HG02943 (cell line): ENCODE results near the gene KRTAP5-3.

Source experiments
- ATAC-seq: cut with Tn5 transposase; IDR thresholded peaks from one replicate; pipeline ENCODE4 v1.9.1; 2021; ENCODE audit warnings: mild to moderate bottlenecking, low read depth, moderate library complexity; ENCODE audit not compliant: unreplicated experiment

KRTAP5-3 gene

DNA sequence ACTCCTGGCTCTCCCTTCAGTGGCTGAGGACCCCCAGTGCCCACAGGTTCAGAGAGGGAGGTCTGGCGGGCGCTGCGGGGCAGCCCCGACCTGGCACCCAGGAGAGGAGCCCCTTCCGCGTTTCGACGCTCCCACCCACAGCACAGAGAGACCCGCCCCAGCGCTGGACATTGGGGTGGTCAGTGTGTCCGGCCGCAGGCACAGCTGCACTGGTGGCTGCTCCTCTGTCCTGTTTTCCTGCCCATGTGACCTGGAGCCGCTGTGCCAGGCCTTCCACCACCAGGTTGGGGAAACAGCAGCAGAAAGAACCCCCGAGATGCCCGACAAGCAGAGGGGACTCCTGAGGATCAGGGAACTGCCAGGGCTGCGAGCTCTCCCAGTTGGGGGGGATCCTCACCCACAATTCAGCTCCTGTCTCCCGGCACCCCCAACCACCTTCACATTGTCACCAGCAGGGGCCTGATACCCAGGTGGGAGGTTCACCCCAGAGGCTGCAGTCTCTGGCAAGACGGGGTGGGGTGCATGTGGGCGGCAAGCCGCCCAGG lies 35.0 kb upstream of the KRTAP5-3 start:
- no peak for ATAC-seq

DNA sequence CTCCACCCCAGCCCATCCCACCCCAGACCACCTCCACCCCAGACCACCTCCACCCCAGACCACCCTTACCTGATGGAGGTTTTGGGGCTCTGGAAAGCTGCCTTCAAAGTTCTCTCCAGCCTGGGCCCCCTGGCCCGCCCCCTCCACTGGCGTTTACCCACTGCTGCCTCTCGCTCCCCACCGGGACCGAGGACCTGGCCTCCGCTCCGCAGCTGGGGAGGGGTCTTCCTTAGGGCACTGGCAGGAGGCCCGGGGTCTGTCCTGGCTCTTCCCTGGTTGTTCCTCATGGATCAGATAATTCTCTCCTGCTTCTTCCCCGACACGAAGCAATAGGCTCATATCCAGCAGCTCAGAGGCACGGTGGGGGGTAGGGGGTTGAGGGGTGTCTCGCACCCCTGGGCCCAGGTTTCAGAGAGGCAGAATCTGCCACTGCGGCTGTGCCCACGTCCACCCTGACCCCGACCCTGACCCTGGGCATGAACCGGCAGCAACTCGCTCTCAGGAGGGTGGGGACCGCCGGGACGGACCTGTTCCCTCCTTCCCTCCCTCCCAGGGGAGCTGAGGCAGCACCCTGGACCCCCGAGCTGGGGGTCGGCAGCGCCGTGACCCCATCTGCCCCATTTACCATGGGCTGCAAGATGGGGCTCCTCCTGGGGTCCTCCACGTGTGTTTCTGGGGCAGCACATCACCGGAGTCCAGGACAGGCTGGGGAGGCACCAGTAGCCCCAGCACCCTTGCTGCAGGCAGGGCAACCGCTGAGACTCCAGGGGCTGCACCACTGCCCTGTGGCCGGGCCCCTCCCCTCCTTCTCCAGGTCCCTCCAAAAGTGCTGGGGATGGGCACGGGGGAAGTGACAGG lies 34.3 kb upstream of the KRTAP5-3 start:
- ATAC-seq: no peak

DNA sequence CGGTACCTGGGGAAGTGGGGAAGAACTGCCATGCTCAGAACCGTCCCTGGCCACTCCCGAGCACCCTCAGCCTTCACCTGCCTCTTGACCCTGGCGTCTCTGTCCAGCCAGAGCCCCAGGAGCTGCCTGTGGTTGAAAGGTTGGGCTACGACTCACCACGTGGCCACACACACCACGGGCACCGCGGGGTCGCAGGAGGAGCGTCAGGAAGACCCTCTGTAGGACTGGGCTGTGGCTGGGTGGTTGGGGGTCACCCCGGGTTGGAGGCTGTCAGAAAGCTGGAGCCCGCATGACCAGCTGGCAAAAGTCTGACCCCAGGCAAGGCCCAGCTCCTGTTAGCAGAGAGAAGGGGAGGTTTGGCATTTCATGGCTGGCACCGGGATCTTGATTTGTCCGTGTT lies 32.8 kb upstream of the KRTAP5-3 start:
- no peak for ATAC-seq

DNA sequence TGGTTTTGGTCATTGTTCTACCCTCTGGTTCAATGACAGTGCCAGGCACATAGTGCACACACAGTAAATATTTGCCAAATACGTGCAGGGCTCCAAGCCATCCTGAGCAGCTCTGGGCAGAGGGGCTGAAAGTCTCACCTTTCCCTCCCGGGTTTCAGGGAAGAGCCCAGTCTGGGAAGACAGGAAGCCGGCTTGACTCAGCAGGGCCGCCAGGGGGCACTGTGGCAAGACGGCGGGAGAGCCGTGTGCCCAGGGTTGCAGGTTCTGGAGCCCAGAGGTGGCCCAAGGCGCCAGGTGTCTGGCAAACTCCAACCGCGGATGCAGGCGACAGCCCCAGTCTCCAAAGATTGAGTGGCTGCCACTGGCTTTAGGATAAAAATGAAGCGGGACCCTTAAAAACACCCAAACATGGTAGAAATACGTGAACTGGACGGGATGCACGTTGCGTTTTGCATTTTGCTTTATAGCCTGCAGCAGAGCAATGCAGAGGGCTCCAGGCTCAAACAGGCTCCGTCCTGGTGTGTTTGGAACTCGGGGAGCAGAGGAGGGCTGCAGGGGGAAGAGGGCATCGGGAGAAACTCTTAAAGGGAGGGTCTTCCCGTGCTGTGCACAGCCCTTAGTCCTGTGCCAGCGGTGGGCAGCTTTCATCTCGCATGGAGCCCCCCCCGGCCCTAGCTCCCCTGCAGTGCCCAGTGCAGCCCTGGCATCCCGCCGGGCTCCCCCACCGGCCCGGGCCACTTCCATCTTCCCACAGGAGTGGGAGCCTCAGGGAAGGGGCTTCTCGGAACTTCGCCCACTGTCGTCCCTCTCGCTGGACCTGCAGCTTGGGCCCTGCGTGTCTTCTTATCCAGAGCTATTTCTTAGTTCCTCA lies 32.0 kb upstream of the KRTAP5-3 start:
- ATAC-seq: no peak

DNA sequence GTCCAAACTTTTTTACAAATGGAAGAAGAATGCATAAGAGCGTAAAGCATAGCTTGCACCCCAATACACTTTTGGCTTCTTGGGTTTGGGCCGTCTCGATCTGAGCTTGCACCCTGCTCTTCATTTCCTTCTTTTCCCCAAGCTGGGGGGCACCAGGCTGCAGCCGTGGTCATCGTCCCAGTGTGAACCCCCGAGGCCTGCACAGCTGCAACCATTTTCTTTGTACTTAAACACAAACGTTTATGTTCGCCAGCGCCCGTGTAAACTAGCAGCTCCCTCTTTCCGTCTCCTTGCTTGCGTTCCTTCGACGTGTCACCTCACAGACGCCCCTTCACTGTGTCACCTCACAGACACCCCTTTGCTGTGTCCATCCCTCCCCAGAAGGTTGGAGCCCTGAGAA lies 31.4 kb upstream of the KRTAP5-3 start:
- no peak for ATAC-seq

DNA sequence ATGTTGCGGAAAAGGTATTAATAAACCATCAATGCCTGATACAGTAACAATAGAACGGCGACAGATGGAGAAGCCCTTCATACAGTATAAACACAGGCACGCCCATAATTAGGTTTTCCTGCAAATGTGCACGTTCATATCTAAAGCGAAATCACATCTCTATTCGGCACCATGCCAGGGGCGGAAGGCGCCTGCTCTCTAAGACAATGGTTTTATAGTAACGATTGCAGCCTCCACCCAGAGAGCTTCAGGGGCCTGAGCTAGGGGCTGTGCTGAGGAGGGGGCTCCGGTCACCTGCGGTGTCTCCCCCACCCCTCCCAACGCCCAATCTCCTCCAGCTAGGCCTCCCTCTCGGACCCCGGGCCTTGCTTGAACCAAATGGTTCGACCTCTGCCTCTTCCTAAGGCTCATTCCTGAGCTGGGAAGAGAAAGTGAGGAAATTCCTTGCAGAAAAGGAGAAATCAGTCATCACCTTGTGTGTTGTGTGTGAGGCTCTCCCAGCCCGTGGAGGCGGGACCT lies 30.9 kb upstream of the KRTAP5-3 start:
- ATAC-seq: no peak

DNA sequence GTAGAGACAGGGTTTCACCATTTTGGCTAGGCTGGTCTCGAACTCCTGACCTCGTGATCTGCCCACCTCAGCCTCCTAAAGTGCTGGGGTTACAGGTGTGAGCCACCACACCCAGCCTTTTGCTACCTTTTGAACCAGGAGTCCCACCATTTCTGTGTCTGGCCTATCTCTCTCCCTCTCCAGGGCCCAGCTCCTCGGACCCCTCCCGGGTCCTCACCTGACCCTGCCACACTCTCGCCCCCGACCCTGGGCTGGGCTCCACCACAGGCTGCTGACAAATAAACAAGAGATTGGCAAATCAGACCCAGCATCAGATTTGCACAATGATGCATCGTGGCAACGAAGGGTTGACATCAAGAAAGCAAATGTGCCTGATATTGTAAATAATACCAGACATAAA lies 30.1 kb upstream of the KRTAP5-3 start:
- ATAC-seq: no peak

DNA sequence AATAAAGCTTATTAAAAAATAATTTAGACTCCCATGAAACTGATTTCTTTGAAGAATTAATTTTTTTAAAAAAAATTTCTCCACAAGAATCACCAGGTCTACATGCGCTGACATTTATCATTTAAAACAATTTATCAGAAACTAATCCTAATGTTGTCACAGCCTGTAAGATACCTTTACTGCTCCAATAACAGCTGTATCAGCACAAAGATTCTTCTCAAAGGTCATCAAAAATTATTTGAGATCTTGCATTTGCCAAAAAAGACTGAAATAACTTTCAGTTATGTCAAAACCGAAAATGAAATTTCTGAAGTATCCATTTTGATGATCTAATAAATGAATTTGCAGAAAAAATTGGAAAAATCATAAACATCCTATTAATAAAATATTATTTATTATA lies 29.4 kb upstream of the KRTAP5-3 start:
- ATAC-seq: no peak

DNA sequence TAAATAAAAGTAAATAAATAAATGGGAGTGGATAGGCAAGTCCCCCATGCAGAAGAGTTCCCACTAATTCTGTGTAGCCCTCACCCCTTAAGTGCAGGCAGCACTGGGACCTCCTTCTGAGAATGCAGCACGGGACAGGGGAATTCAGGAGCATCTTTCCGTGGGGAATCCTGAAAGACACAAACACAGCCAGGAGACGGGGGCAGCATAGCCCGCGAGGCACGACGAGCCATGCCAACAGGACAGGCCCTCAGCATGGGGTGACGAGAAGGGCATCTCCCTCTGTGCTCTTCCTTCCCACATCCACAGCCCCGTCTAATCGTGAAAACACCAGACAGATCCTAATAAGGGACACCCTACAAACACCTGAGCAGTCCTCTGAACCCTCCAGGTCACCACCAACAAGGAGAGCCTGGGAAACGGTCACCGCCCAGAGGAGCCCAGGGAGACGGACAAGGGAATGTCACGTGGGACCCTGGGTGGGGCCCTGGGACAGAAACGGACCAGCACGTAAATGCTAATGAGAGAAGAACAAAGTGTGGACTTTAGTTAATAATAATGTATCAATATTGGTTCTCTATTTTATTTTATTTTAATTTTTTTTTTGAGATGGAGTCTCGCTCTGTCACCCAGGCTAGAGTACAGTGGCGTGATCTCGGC lies 28.2 kb upstream of the KRTAP5-3 start:
- no peak for ATAC-seq

DNA sequence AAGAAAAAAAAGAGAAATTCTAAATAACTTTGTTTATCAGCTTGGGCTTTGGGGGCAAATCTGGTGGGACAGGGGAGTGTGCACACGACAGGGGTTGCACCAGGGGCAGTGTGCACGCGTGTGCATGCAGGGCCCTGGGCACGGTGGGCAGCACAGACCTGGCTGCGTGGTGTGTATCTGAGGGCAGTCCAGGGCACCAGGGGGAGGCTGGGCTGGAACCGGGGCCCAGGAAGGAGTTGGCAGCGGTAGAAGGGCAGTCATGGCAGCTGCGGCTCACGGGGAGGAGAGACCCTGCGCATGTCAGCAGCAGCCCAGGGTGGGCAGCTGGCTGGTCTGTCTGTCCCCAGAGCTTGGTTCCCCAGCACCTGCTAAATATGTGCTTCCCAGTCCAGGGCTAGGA lies 25.6 kb upstream of the KRTAP5-3 start:
- ATAC-seq: no peak

DNA sequence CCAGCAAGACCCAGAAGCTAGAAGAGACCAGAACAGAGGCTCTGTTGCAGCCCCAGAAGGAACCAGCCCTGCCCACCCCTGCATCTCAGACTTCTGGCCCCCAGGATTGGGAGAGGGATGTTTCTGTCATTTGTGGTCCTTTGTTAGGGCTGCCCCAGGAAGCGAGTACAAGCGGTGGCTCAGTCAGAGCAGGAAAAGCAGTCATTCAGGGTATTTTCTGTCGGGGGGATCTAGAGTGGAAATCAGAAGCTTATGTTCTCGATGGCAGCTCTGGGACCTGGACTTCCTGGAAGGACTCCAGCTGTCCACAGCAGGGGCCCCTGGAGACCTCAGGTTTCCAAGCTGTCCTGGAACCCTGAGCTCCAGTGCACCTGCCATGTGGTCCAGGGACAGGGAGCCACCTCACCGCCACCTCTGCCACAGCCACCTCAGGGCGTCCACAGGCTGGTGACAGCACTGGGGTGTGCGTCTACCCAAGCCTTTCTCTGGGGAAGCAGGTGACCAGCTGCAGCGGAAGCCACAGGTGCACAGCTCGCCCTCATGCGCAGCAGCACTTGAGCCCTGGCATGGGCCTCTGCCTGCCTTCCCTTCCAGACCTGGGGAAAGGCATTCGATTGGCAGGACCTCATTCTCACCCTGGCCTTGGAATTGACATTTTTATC lies 23.9 kb upstream of the KRTAP5-3 start:
- ATAC-seq: no peak

DNA sequence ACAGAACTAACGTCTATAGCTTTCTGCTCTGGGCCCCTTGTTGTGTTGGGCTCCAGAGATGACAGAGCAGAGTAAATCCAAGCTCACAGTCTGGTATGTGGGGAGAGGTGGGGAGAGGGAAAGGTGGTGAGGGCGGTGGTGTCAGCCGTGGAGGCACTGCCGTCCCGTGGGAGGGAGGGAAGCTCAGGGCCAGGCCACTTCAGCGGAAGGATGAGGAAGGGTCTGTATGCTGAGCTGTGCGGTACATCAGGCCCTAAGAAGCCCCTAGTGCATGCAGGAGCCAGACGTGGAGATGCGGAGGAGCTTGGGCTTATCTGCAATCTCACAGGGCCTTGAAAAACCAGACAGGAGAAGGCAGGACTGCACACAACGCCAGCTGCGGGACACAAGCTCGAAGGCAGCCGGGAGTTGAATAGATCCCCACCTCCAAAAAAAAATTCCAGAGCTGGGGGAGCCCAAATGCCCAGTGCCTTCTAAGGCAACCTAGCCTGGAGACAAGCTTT lies 22.9 kb upstream of the KRTAP5-3 start:
- no peak for ATAC-seq

DNA sequence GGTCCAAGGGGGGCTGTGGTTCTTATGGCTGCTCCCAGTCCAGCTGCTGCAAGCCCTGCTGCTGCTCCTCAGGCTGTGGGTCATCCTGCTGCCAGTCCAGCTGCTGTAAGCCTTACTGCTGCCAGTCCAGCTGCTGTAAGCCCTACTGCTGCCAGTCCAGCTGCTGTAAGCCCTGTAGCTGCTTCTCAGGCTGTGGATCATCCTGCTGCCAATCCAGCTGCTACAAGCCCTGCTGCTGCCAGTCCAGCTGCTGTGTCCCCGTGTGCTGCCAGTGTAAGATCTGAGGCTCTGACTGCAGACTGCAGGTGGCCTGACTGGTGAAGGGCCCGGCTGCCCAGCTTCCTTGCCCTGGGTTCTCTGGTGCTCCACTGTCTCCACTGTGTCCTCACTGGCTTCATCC lies 22.0 kb upstream of the KRTAP5-3 start:
- ATAC-seq: no peak

DNA sequence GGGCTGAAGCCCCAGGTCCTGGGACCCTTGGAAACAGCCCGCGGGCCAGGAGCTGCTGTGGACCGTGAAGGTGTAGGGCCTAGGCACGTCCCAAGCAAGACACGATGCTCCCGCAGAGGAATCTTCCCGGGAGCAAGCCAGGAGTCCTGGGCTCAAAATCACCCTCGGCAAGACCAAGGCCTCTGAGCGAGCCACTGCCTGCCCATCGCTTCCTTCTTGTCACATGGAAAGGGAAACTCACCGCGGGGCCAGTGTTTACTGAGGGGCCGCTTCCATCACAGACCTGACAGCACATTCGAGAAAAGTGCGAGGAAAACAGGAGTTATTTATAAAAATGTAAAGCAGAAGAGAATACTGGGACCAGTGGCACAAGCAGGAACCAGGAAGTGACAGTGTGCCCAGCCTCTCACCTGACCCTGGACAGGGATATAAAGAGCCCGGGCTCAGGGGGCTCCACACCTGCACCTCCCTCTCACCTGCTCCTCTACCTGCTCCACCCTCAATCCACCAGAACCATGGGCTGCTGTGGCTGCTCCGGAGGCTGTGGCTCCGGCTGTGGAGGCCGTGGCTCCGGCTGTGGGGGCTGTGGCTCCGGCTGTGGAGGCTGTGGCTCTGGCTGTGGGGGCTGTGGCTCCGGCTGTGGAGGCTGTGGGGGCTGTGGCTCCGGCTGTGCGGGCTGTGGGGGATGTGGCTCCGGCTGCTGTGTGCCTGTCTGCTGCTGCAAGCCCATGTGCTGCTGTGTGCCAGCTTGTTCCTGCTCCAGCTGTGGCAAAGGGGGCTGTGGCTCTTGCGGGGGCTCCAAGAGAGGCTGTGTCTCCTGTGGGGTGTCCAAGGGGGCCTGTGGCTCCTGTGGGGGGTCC lies 21.3 kb upstream of the KRTAP5-3 start, which contains the start of gene KRTAP5-5:
KRTAP5-5 (plus strand) TSS at position 450 of the 860 bp plus-strand sequence; CDS start at position 516, 66 bp downstream.
- ATAC-seq: no peak

DNA sequence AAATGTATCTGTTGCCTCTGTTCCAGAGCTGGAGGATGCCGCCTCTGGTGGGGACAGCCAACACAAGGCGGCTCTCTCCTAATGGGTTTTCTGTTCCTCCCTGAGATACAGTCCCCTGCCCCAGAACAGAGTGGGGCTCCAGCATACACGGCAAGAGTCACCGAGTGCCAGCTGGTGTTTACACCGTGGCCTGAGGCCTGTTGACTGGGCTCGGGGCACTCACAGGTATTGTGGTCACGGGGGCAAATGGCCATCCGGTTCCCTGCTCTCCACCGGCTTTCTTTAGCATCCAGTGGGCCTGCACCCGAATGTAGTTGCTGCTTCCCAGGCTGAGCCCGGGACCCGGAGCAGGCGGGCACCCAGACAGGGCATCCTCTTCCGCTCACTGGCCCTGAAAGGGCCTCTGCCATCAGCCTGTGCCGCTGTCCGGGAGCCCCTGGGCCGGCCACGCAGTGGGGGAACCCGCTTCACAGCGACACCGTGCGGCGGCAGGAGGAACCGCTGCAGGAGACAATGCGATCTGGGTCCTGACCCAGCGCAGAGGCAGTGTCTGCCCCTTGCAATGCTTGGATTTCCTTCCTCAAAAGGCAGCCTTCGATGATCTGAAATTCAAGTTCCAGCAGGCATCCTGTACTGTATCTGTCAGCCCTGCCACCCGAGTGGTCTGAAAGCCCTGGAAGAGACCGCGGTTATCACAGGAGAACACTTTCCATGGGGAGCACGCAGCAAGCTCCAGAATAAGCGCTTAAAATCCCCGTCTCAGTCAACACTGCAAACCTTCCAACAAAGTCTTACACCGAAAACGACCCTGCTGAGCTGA lies 20.5 kb upstream of the KRTAP5-3 start:
- ATAC-seq: no peak

DNA sequence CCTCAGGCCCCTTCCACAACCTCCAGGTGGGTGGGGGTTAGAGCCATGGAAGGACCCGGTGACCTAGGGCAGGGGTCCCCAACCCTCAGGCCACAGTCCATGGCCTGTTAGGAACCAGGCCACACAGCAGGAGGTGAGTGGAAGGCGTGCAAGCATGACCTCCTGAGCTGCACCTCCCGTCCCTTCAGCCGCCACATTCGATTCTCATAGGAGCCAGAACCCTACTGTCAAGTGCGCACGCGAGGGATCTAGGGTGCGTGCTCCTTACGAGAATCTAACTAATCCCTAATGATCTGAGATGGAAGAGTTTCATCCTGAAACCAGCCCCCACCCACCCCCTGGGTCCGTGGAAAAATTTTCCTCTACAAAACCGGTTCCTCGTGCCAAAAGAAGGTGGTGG lies 17.3 kb upstream of the KRTAP5-3 start:
- ATAC-seq: no peak

DNA sequence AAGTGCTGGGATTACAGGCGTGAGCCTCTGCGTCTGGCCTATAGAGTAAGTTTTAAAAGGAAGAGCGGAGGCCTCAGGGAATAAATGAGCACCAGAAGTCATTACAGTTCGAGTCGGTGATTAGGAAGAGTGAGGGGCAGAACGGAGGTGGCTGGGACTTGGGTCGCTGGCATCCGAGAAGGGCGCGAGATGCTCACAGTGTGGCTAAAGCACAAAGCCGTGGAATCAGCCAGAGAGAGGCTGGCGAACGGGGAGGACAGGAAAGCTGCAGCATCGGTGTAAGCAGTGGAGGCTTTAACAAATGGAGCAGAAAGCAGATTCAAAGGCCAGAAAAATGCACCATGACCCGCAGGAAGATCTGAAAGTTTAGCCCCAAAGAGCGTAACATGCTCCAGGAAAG lies 16.4 kb upstream of the KRTAP5-3 start:
- ATAC-seq: no peak

DNA sequence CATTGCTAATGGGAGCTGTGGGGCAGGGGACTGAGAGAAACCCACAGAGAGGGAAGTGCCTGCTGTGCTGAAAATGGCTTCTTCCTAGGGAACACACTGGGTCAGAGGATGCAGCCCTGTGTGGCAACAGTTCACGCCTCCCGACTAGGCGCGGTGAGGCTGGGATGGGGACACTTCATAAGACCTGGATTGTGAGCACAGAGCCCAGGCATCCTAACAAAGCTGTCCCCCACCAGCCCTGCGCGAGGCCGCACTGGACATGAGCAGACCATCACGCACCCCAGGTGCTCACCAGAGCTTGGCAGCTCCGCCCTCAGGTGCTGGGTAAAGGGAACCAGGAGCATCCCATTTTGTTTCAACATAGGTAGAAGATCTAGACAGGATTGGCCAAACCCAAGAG lies 15.5 kb upstream of the KRTAP5-3 start:
- ATAC-seq: no peak
